ENCODE measurements around the gene ICOS. TPM values are rescaled to one million over a fixed set of nuclear protein-coding genes. Genes with fewer than 3 reads are reported as not detected.

Gene ICOS
- total and polyA plus RNA-seq, 9 of the 15 experiments (the other 6 are each of a cell fraction or from before 2014, with no cell fraction given): not detected

DNA sequence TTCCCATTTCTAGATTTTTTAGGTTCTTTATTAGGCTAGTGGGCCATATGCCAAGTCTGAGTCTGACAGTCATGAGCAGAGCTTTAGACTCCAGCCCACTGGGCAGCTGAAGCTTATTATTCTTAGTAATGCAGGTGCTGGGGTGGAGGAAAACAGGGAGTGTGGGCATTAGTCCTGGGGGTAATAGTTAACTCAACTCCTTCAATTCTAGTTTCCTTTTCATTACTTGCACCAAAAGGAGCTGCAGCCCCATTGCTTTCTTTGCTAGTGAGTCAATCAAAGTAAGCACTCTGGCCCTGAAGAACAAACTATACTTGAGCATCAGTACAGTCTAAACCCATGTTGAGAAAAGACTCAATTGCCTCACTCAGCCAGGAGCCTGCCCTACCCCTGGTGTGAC, 35.5 kb downstream of the ICOS start:
- H3K9me1 ChIP-seq (ENCODE audit: control insufficient read depth, insufficient read depth, low read length): no peaks in the 10 kb centered on the region
- H3K4me1 ChIP-seq (replicated peaks in 1 of 2; ENCODE audit: control insufficient read depth in 2 of 2, insufficient read depth in 2 of 2, low read length in 2 of 2): no peaks in the 10 kb centered on the region
- FAIRE-seq: no peak
- ChIA-PET CTCF (ENCODE audit: low intra/inter-chr PET ratio) (no interaction called here), POLR2A (no interaction called here)
- H3K9me3 ChIP-seq (replicated peaks; ENCODE audit: control insufficient read depth, insufficient read depth, low read depth, low read length): no peaks in the 10 kb centered on the region
- H3K4me3 ChIP-seq: no peak overlapping the region
- no TSS peak for BruUV-seq (replicated peaks)
- no peak for TF ChIP-seq ZNF785 (CRISPR knock-in tag; IDR thresholded peaks at IDR 0.05)
- TF ChIP-seq, protein P1, sequence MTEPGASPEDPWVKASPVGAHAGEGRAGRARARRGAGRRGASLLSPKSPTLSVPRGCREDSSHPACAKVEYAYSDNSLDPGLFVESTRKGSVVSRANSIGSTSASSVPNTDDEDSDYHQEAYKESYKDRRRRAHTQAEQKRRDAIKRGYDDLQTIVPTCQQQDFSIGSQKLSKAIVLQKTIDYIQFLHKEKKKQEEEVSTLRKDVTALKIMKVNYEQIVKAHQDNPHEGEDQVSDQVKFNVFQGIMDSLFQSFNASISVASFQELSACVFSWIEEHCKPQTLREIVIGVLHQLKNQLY (CRISPR knock-in tag; conservative IDR thresholded peaks at IDR 0.05): no peak
- no peaks in the 10 kb centered on the region for H3K36me3 ChIP-seq (ENCODE audit: control insufficient read depth, insufficient read depth, low read length)
- H4K20me1 ChIP-seq (replicated peaks; ENCODE audit: control insufficient read depth, insufficient read depth, low read length): no peaks in the 10 kb centered on the region
- no peaks in the 10 kb centered on the region for H3K27me3 ChIP-seq (ENCODE audit: control insufficient read depth in 2 of 2, insufficient read depth in 2 of 2, low read length in 2 of 2)
- no peak for DNase-seq (ENCODE audit: extremely low read depth in 1 of 4, low spot score in 3 of 4)
- ATAC-seq: no peak
- no peak overlapping the region for H3K9ac ChIP-seq (ENCODE audit: insufficient read depth in 1 of 2, low read depth in 2 of 2, low read length in 2 of 2)
- in situ Hi-C loops (cut with MboI): no loop called here
- H3K27ac ChIP-seq (ENCODE audit: extremely low read depth, low read depth, low read length): no peak overlapping the region
- intact Hi-C loops (cut with micrococcal nuclease): no loop called here
- no peaks in the 10 kb centered on the region for H3K79me2 ChIP-seq (ENCODE audit: control insufficient read depth, insufficient read depth, low read length)
- no peak overlapping the region for H2AFZ ChIP-seq (ENCODE audit: low read depth, low read length)
- no peak overlapping the region for H3K4me2 ChIP-seq (ENCODE audit: insufficient read depth, low read length)

DNA sequence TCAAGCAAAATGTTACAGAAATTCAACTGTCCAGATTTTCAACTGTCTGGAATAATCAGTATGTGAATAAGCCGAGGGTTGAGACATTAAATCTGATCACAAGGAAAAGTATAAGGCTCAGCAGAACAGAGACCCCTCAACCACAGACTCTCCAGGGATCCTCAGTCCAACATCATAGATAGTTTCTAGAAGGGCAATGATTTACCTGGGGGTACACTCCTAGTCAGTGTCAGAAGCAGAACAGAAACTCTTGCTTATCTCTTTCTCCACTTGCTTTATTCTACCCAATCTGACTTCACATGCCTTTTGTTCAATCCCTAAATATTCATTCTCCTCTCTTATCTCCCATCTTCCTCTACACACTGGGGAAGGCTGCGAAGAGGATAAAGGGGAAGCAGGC, 36.4 kb downstream of the ICOS start:
- no peaks in the 10 kb centered on the region for H3K4me1 ChIP-seq (replicated peaks in 1 of 2; ENCODE audit: control insufficient read depth in 2 of 2, insufficient read depth in 2 of 2, low read length in 2 of 2)
- ChIA-PET POLR2A (no interaction called here), CTCF (ENCODE audit: low intra/inter-chr PET ratio) (no interaction called here)
- FAIRE-seq: no peak
- in situ Hi-C loops (cut with MboI) (no loop called here), intact Hi-C loops (cut with micrococcal nuclease) (no loop called here)
- 0% methylated on average over 2 of the region's 2 CpGs for WGBS (ENCODE audit: insufficient coverage, low coverage, missing lambda C conversion rate)
- no TSS peak for BruUV-seq (replicated peaks)
- no peaks in the 10 kb centered on the region for H3K9me1 ChIP-seq (ENCODE audit: control insufficient read depth, insufficient read depth, low read length)
- no peaks in the 10 kb centered on the region for H3K27me3 ChIP-seq (ENCODE audit: control insufficient read depth in 2 of 2, insufficient read depth in 2 of 2, low read length in 2 of 2)
- no peak for DNase-seq (ENCODE audit: extremely low read depth in 1 of 4, low spot score in 3 of 4)
- H3K4me2 ChIP-seq (ENCODE audit: insufficient read depth, low read length): no peak overlapping the region
- no peaks in the 10 kb centered on the region for H3K9me3 ChIP-seq (replicated peaks; ENCODE audit: control insufficient read depth, insufficient read depth, low read depth, low read length)
- H2AFZ ChIP-seq (ENCODE audit: low read depth, low read length): no peak overlapping the region
- TF ChIP-seq ZNF785 (CRISPR knock-in tag; IDR thresholded peaks at IDR 0.05) (no peak), ZNF23 (CRISPR knock-in tag; IDR thresholded peaks at IDR 0.05) (no peak), NR4A1 (CRISPR knock-in tag; IDR thresholded peaks at IDR 0.05) (no peak), NR4A1 (tag; IDR thresholded peaks at IDR 0.05) (no peak), FUS (optimal IDR thresholded peaks at IDR 0.05; ENCODE audit: low read depth, low read length) (no peak), NFRKB (IDR thresholded peaks at IDR 0.05; ENCODE audit: low read depth) (no peak), NR2C2 (CRISPR knock-in tag; IDR thresholded peaks at IDR 0.05) (no peak), NR2C2 (tag; IDR thresholded peaks at IDR 0.05) (no peak), PCBP1 (IDR thresholded peaks at IDR 0.05; ENCODE audit: low read depth, low read length, poor library complexity, severe bottlenecking) (no peak), ZNF146 (CRISPR knock-in tag; IDR thresholded peaks at IDR 0.05; ENCODE audit: unreplicated experiment) (no peak), ZFP36 (IDR thresholded peaks at IDR 0.05; ENCODE audit: low read depth, low read length, partially characterized antibody) (no peak), RNF2 (IDR thresholded peaks at IDR 0.05) (no peak)
- no peaks in the 10 kb centered on the region for H3K79me2 ChIP-seq (ENCODE audit: control insufficient read depth, insufficient read depth, low read length)
- H3K27ac ChIP-seq (ENCODE audit: extremely low read depth, low read depth, low read length): no peak overlapping the region
- no peak for ATAC-seq
- H4K20me1 ChIP-seq (replicated peaks; ENCODE audit: control insufficient read depth, insufficient read depth, low read length): no peaks in the 10 kb centered on the region
- no peak overlapping the region for H3K4me3 ChIP-seq
- no peaks in the 10 kb centered on the region for H3K36me3 ChIP-seq (ENCODE audit: control insufficient read depth, insufficient read depth, low read length)
- H3K9ac ChIP-seq (ENCODE audit: insufficient read depth in 1 of 2, low read depth in 2 of 2, low read length in 2 of 2): no peak overlapping the region

Measured in K562 (cell line).